Heart right ventricle (tissue), 16 donors: ENCODE results near the gene ZDHHC7. TPM values are rescaled to one million over a fixed set of nuclear protein-coding genes. Genes with fewer than 3 reads are reported as not detected.

Experiments
- ATAC-seq, 8 donors: fragments of 200-7000 bp; cut with Tn5 transposase; one replicate each; pipeline ENCODE4 v1.9.1; 2020; ENCODE audit warnings: mild to moderate bottlenecking in 8 of 8, moderate library complexity in 8 of 8, moderate number of reproducible peaks in 1 of 8
- DNase-seq, 2 donors: peaks; one replicate each; pipeline ENCODE4 v3.0.0-alpha.2; 2020
- H3K27ac ChIP-seq, 10 donors: fragments of 200-600 bp; sonication (generic) in 2 of 10; one replicate each; pipeline versions ENCODE4 v1.5.0 to v1.8.0; 2020 to 2022; ENCODE audit warnings: mild to moderate bottlenecking in 3 of 10
- H3K27me3 ChIP-seq, 7 donors: fragments of 200-600 bp; one replicate each; pipeline ENCODE4 v1.8.0; 2021 to 2022; ENCODE audit warnings: mild to moderate bottlenecking in 2 of 7
- H3K36me3 ChIP-seq, 9 donors: fragments of 200-600 bp; sonication (generic) in 1 of 9; one replicate each; pipeline versions ENCODE4 v1.5.0 to v1.8.0; 2020 to 2022; ENCODE audit warnings: mild to moderate bottlenecking in 2 of 9
- H3K4me1 ChIP-seq, 9 donors: fragments of 200-600 bp; sonication (generic) in 1 of 9; one replicate each; pipeline versions ENCODE4 v1.5.0 to v1.8.0; 2020 to 2022; ENCODE audit warnings: mild to moderate bottlenecking in 4 of 9
- H3K4me3 ChIP-seq, 10 donors: fragments of 200-600 bp; sonication (generic) in 2 of 10; one replicate each; pipeline versions ENCODE4 v1.5.0 to v1.8.0; 2020 to 2022; ENCODE audit warnings: mild to moderate bottlenecking in 7 of 10, moderate library complexity in 2 of 10
- H3K9me3 ChIP-seq, 11 donors: fragments of 200-600 bp in 10 of 11; sonication (generic) in 2 of 11; one replicate each; pipeline versions ENCODE4 v1.5.0 to v1.8.0; 2013 to 2022; ENCODE audit warnings: mild to moderate bottlenecking in 2 of 11, control low read depth in 1 of 11, moderate library complexity in 1 of 11
- WGBS, 2 donors: extraction: QIAGEN DNeasy Blood & Tissue Kit; methylation state at CpG; one replicate each; pipeline ENCODE4 v1.1.7; 2013; ENCODE audit warnings: inconsistent platforms in 1 of 2; 5-methylcytosine and 5-hydroxymethylcytosine counted together
- intact Hi-C, 10 donors: fragments of 100-400 bp; cut with DNase I; formaldehyde crosslinking; loops; one replicate each; pipeline versions ENCODE4 v1.11.1 to v1.14.2; 2022
- polyA plus RNA-seq, 2 donors: library from polyadenylated mRNA; stranded (reverse); fragments of 200-250 nt; gene quantifications; one replicate each; pipeline ENCODE4 v1.2.3, GENCODE V29; 2013
- total RNA-seq, 10 donors: library from RNA; stranded (reverse); fragmentation: NEBNext Ultra II Directional in 3 of 10; extraction: Animal tissue kit (Norgen Biotek cat#: 25700) in 3 of 10; gene quantifications; one replicate each; pipeline versions ENCODE4 v1.2.1 to v1.2.4, GENCODE V29; 2021 to 2023
- TF ChIP-seq, protein P1 (sequence below), 9 donors: fragments of 200-600 bp; sonication (generic) in 2 of 9; IDR thresholded peaks; one replicate each; pipeline versions ENCODE4 v1.5.0 to v1.8.0; 2021 to 2022; ENCODE audit warnings: antibody characterized with exemption in 9 of 9, mild to moderate bottlenecking in 5 of 9, moderate library complexity in 1 of 9
- donor health status: Arrhythmogenic right ventricular cardiomyopathy.
- donor health status: ischemic (EF 13 %, LVEDD 7.1; RV severe dilation, severe dysfunction).
- donor health status: healthy with polysubstance abuse.
- donor health status: DM: no; HTN: yes; CAD: no.
- donor health status: DM: no; HTN: no; CAD: no.
- donor health status: ischemic (EF 25% LVEDD 6.9; RV normal size, moderate dysfunction).
- donor health status: ischemic (EF 25% LVEDD 5.7; RV mildly dilated, moderate dysfunction).
- donor health status: healthy.
- donor health status: DM: yes; HTN: yes; CAD: no.
- donor health status: Ischemic cardiomyopathy.
- donor health status: ischemic (EF 35%, LVEDD 5.7; RV mildly dilated, moderate dysfunction).
- donor health status: nonischemic (EF 11% LVEDD 7.7; RV severe dilation, severe dysfunction).
- donor health status: DM: yes; HTN: yes; CAD: no.
- donor health status: PGD.
- donor health status: ischemic (EF 29% LVEDD 5.4; RV normal size, mild dysfunction).
- donor health status: nonischemic (EF 23%, LVEDD 6.1; RV moderate dilation, normal function).

ZDHHC7 gene
- total and polyA plus RNA-seq, 12 donors: 15.1 to 55.5 (median 41.8) TPM

DNA sequence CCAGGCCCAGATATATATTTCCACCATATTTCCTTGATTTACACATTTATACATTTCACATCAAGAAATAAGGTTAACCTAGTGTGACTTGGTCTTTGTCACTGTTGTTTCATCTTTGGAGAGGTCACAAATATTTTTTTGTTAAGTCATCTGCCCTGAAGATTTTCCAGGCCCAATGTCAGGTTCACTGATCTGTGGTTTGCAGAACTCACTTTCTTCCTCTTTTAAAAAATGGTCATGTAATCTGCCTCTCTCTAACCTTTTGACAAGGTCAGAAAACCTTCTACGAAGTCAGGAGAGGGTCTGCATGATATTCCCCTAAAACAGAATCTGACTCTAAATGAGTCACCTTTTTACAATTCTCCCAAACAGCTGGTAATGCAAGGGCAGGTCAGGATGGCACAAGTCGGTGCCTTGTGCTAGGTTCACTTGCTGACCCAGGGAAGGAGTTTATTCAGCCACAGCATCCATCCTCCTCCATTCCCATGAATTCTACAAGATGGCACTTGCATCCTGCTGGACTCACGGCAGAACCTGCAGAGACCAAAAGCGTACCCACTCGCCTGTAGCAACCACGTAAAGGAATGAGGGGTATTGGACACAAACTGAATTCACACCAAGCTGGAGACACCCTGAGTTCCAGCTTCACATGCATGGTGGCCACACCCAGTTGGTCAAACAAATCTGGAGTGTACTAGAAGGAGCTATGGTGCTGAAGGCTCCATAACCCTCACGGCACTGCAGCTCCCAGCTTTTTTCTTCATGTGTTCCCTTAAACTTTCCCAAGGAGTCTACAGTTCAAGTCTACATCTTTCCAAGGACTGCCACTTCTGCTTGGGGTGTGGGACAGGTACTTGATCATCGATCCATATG, 14.7 kb upstream of the ZDHHC7 start:
- H3K4me3 ChIP-seq: peak overlapping the region in 1 of 10 donors; percentile 88
- peaks cover 5 to 48% (median 30%) of the 10 kb centered on the region in 9 donors for H3K4me1 ChIP-seq
- intact Hi-C loops: loop anchor here in 3 of 10 donors (2.0 to 5.0 kb wide), 2 partner anchors 15 to 61 kb away; partner anchors contain the start of gene ZDHHC7 (in 1 of the 3)
- ATAC-seq: no peak
- no peaks in the 10 kb centered on the region for H3K27me3 ChIP-seq
- 91 to 94% methylated on average over 8 of the region's 8 CpGs for WGBS, 2 donors
- no peak for DNase-seq
- H3K27ac ChIP-seq: peak overlapping the region in 1 of 10 donors; percentile 96
- TF ChIP-seq, protein P1, sequence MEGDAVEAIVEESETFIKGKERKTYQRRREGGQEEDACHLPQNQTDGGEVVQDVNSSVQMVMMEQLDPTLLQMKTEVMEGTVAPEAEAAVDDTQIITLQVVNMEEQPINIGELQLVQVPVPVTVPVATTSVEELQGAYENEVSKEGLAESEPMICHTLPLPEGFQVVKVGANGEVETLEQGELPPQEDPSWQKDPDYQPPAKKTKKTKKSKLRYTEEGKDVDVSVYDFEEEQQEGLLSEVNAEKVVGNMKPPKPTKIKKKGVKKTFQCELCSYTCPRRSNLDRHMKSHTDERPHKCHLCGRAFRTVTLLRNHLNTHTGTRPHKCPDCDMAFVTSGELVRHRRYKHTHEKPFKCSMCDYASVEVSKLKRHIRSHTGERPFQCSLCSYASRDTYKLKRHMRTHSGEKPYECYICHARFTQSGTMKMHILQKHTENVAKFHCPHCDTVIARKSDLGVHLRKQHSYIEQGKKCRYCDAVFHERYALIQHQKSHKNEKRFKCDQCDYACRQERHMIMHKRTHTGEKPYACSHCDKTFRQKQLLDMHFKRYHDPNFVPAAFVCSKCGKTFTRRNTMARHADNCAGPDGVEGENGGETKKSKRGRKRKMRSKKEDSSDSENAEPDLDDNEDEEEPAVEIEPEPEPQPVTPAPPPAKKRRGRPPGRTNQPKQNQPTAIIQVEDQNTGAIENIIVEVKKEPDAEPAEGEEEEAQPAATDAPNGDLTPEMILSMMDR (IDR thresholded peaks at IDR 0.05): no peak
- H3K36me3 ChIP-seq: no peaks in the 10 kb centered on the region
- H3K9me3 ChIP-seq: peaks cover 0 to 6% (median 0%) of the 10 kb centered on the region in 11 donors

DNA sequence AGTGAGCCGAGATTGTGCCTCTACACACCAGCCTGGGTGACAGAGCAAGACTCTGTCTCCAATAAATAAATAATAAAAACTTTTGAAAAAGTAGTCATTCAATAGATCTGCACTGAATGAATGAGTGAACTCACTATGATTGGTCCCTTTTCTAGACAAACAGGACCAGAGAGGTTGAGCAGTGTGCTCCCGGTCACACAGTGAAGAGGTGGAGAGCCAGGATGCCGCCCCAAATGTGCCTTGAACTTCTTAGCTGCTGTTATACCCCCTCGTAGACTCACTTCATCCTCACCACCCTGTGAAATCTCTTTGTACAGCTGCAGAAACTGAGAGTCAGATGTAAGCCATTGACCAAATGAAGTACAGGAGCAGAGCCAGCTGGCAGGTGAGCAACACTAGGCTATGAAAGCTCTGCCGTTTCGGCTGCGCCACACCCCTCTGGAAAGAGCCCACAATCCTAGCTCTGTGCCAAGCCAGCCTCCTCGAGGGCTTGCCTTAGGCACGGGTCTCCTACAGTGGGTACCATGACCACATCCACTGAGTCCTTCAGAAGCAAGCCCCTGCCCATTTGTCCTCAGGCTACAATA, 8.4 kb upstream of the ZDHHC7 start:
- Histone ChIP-seq H3K4me1 (peaks cover 0 to 33% (median 6%) of the 10 kb centered on the region in 9 donors), H3K36me3 (no peaks in the 10 kb centered on the region), H3K9me3 (peaks cover 0 to 6% (median 0%) of the 10 kb centered on the region in 11 donors), H3K27me3 (no peaks in the 10 kb centered on the region), H3K27ac (no peak overlapping the region), H3K4me3 (no peak overlapping the region)
- DNase-seq (peak in 1 of 2 donors; percentile 47), ATAC-seq (peak; percentile 46 to 82 (median 59))
- 56 to 59% methylated on average over 9 of the region's 9 CpGs for WGBS, 2 donors
- TF ChIP-seq, protein P1 (IDR thresholded peaks at IDR 0.05): no peak
- intact Hi-C loops: loop anchor here in 2 of 10 donors (10.0 kb wide), 1 partner anchor 65 kb away; no protein-coding TSS in a partner anchor

DNA sequence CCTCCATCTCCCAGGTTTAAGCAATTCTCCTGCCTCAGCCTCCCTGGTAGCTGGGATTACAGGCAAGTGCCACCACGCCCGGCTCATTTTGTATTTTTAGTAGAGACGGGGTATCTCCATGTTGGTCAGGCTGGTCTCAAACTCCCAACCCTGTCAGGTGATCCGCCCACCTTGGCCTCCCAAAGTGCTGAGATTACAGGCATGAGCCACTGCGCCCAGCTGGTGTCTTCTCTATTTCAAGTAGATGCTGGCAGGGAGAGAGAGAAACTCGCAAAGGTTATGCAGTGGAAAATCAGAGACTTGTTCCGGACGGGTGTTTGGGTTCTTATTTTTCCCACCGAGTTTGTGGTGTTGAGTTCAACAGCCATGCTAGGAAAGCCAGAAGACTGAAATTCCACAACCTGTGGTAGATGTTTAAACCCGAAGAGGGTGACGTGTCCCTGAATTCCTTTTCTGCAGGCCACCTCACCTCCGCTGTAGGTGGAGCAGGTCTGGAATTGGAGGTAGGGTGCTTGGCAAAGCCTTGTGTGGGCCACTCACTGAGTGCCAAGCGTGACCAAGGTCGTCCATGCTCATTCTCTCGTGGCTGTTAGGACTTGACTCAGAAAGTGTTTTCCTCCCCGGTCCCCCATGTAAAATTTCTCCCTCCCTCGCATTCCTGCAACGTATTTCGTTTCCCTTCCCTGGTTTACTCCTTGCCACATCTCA, 7.3 kb upstream of the ZDHHC7 start:
- ATAC-seq: no peak

More for the DNA sequence above, 7.3 kb upstream of the ZDHHC7 start:
- Histone ChIP-seq H3K9me3 (peaks cover 0 to 6% (median 0%) of the 10 kb centered on the region in 11 donors), H3K27me3 (no peaks in the 10 kb centered on the region), H3K4me1 (peaks cover 0 to 40% (median 6%) of the 10 kb centered on the region in 9 donors), H3K4me3 (no peak overlapping the region), H3K36me3 (no peaks in the 10 kb centered on the region), H3K27ac (no peak overlapping the region)
- TF ChIP-seq, protein P1 (IDR thresholded peaks at IDR 0.05): no peak
- intact Hi-C loops: loop anchor here in 2 of 10 donors (10.0 kb wide), 1 partner anchor 66 kb away; no protein-coding TSS in a partner anchor
- 81 to 82% methylated on average over 19 of the region's 19 CpGs for whole genome bisulfite sequencing, 2 donors
- DNase-seq: no peak
